ENCODE measurements around the gene DENND1A.
"Not testable (repeated sequence)": the region's sequence is repeated elsewhere in the genome, so short reads cannot be mapped to it uniquely, and the experiment has no call there.

Gene DENND1A

DNA sequence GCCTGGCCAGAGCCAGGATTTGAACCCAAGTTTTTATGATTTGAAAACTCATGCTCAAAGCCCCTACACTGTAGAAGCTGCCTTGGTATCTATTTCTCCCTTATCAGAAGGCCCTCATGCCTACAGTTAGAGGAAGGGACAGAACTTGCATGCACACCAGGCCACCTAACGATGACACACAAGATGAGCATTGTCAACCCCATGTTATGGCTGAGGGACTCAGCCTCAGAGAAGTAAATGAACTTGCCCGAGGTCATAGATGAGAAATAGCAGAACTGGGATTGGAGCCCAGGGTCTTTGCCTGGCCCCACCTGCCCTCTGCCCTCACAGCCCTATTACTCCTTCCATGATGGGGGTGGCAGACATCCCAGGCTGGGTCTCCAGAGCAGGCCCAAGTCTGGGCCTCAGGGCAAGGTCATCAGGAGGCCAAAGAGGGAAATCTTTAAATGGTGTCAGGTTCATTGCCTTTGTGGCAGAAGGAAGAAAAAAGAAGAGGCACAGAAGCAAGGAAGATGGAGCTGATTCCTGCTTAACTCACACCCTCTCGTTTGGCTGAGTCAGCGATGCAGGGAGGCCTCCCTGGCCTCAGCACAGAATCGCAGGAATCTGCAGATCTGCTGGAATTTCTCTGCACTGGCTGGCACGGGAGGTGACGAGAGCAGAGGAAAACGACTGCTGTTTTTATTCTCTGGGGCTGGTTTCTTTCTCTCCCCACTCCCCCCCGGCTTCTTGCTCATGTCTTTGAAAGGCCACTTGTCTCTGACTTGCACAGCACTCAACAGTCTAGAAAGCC lies 594.5 kb downstream of the DENND1A start:
- no peak for DNase-seq (ENCODE audit: low read depth)

- DNase-seq (ENCODE audit: low read depth) = no peak
These were observed 595.3 kb downstream of the DENND1A start for GRCh38 chr9:123334639-123335038.

DNA sequence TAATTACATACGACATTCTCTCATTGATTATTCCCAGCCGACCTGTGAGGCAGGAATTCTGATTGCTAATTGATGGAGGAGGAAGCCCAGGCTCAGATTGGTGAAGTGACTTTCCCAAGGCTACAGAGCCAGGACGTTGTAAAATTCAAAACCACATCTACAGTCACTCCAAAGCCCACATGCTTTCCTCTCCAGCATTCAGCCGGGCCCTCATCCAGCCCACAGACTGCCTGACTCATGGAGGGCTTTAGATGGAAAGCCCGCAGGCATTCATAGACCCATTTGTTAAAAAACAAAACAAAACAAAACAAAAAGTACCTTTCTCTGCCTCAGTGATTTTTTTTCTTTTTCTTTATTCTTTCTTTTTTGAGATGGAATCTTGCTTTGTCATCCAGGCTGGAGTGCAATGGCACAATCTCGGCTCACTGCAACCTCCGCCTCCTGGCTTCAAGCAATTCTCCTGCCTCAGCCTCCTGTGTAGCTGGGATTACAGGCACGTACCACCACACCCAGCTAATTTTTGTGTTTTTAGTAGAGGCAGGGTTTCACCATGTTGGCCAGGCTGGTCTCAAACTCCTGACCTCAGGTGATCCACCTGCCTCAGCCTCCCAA lies 596.8 kb downstream of the DENND1A start:
- not testable (repeated sequence) for DNase-seq (ENCODE audit: low read depth)

DNA sequence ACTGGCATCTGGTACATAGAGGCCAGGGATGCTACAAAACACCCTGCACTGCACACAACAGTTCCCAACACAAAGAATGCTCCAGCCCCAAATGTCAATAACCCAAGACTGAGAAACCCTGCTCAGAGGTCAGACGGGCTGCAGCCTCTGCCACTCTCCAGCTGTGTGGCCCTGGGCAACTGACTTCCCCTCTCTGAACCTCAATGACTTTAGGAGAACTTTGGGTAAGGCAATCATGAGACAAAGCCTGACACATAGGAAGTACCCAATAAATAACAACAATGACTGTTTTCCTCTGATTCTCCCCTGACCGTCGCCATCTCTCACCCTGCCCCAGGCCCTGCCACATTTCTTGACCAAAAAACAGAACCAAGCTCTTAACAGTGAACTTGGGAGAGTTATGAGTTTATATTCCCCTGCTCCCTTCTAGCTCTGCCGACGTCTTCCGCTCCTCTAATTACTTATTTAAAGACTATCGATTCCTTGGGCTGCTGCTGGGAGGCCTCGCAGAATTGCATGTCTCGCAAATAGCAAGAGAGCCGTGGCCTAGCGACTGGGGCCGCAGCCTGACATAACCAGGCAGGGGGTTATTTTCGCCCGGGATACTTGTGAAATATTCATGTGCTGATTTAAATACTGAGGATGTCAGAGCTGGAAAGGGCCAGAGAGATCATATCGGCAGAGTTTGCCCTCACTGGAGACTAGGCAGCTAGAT lies 598.4 kb downstream of the DENND1A start:
- no peak for DNase-seq (ENCODE audit: low read depth)
